ENCODE measurements around the gene CHP2.

- no peak for TF ChIP-seq CTCF (optimal IDR thresholded peaks at IDR 0.05 in 1 of 3, IDR thresholded peaks at IDR 0.05 in 1 of 3, conservative IDR thresholded peaks at IDR 0.05 in 1 of 3; ENCODE audit: extremely low read depth in 1 of 3, insufficient read depth in 2 of 3, low read length in 3 of 3)
- no peak for TF ChIP-seq EZH2 (IDR thresholded peaks at IDR 0.05; ENCODE audit: low read length)
These were observed 9.6 kb upstream of the CHP2 start for GRCh38 chr16:23745263-23745662.
